ENCODE measurements around the gene PTPRK.

PTPRK gene

GRCh38 chr6:128073389-128073788 lies 447.0 kb downstream of the PTPRK start:
- no peak for DNase-seq (ENCODE audit: low read depth in 2 of 2)

DNA sequence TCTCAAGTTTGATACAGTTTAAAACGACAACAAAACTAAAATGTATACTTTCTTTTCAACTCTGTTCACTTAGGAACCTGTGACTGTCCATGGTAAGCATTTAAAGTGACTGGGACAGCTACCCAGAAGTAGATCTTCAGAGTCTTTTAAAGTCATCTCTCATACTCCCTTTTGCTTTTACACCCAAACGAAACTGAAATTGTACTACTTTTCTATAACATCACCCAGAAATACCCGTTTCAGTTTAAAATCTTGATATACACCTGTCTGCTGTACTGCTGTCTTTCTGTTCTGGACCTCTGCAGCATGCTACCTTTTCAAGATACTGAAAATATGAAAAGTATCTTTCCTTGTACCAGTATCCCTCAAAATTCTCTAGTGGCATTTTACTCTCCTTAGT lies 449.2 kb downstream of the PTPRK start:
- no peak for DNase-seq (ENCODE audit: low read depth in 2 of 2)

GRCh38 chr6:128070406-128070805 lies 450.0 kb downstream of the PTPRK start:
- no peak for DNase-seq (ENCODE audit: low read depth in 2 of 2)

DNA sequence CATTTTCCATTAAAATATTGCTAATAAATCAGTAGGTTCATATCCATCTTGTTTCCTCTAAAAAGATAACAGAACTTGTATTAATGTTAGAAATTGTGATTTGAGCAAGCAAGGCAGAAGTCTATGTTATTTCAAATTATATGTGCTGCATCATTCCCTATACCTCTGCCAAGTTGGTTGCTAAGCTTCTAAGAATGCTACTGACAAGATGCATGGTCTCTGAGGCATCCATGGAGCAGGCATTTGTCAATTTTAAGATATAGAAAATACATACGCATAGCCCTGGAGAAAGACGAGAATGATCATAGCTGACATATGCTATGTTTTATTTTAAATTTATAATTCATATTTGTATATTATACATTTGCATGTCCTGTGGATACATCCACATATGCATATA lies 451.2 kb downstream of the PTPRK start:
- DNase-seq (ENCODE audit: low read depth in 2 of 2) = no peak

GRCh38 chr6:128068119-128068479 lies 452.3 kb downstream of the PTPRK start:
- DNase-seq (ENCODE audit: low read depth in 2 of 2) = no peak

DNA sequence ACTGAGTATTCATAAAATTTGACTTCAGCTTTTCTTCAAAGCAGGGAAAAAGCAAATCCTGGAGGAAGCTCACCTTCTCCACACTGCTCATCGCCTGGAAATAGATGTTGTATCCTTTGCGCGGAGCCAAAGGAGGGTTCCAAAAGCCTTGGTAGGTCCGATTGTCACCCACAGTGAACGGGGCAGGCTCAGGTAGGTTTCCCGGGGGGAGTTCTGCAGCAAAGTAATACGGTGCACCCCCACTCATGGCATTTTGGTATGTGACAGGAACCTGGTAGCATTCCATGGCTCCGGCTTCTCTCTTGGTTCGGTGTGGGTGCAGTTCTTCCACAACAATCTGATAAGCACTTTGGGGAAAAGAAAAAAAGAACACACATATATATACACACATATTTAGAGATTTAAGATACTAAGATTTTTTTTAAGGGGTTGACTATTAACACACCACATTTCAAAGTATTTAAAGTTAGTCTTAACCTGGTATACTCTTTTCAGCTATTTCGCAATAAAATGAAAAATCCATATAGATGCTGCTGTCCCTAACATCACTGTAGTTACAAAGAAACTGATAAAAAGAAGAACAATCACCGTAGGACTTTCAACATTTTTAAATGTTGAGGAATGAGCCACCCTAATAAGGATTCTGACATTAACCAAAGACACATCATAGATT lies 452.8 kb downstream of the PTPRK start:
- no peak for DNase-seq (ENCODE audit: low read depth in 2 of 2)

GRCh38 chr6:128065072-128065471 lies 455.3 kb downstream of the PTPRK start:
- no peak for DNase-seq (ENCODE audit: low read depth in 2 of 2)

DNA sequence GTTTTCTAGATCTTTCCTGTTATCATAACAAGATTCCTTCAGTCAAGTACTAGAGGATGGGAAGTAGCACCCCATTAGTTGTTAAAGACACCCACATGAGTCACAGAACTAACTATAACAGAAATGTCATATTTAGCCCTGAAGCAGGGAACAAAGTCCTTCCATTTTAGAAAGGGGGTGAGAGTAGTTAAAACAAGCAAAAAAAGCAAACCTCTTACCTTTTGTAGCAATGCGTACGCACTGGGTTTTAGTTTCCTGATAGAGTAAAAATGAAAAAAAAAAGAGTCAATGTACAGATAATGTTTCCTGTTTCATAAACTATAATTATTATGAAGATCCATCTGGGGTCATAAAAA lies 455.9 kb downstream of the PTPRK start:
- no peak for DNase-seq (ENCODE audit: low read depth in 2 of 2)

GRCh38 chr6:128063850-128064539 lies 456.4 kb downstream of the PTPRK start:
- no peak for DNase-seq (ENCODE audit: low read depth in 2 of 2)

DNA sequence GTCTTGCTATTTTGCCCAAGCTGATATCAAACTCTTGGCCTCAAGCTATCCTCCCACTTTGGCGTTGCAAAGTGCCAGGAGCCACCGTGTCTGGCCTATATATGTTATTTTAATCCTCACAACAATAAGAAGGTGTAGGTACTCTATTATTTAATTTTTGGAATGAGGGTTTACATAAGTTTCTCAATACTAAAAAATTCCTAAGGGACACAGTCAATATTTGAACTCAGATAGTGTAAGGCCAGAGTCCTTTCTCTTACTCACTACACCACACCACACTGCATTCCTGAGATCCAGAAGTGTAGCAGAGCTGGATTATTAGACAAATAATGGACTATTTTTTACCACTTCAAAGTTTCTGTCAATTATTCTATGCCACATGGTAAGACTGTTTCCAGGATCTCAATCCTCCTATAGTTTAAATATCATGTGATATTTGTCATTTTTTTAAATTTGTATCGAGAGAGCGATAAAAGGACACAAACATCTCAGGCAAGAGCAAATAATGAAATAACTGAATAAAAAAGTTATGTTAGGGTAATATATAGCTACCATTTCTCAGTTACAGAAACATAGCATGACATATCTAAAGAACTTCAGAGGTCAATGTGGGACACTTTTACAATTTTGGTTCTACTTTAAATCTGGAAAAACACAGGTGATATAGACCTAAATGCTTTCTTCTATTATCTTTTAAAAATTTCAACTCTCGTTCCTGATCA lies 457.4 kb downstream of the PTPRK start:
- DNase-seq (ENCODE audit: low read depth in 2 of 2) = no peak

DNA sequence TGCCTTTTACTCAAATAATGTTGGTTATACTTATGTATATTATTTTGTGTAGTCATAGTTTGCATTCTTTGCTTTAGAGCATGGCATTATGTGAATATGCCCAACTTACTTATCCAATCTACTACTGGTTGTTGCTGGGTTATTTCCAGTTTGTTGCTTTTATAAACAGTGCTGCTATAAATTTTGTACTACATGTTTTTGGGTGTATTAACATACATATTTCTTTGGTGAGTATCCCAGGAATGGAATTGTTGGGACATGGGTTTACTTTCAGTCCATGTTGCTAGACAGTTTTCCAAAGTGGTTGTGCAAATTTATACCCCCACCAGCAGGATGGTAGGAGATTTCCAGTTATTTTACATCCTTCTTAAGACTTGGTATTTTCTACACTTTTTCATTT lies 462.5 kb downstream of the PTPRK start:
- DNase-seq (ENCODE audit: low read depth in 2 of 2) = no peak

GRCh38 chr6:128057541-128057940 lies 462.9 kb downstream of the PTPRK start:
- no peak for DNase-seq (ENCODE audit: low read depth in 2 of 2)

DNA sequence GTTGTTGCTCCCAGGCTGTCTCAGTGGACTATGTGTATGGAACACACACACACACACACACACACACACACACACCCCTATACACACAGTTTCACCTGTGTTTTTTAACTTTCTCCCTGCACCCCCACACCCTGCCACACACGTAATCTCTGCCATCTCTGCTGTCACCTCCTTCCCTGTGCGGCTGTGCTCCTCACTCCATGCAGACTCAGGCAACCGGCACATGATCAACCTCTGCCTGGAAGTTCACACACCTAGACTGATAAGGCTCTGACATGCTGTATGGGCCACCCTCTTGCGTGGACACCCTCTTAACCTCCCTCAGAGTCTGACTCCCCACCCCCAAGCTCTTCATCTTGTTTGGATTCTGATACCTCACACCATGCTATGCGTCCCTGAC lies 467.3 kb downstream of the PTPRK start:
- DNase-seq (ENCODE audit: low read depth in 2 of 2) = no peak

DNA sequence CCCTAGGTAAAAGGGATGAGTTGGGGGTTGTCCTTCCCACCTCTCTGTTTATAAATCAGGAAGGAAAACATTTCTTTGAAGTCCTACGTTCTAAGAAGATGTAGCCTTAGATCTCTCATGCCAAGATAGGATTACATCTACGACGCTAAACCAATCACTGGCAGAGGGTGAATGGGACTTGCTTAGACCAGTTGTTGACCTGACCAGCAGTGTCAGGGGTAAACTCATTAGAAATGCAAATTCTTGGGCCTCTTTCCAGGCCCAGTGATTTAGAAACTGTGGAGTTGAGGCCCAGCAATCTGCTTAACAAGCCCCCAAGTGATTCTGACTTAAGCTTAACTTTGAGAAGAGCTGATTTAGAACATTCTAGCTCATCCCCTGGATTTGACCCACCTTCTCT lies 472.4 kb downstream of the PTPRK start:
- no peak for DNase-seq (ENCODE audit: low read depth in 2 of 2)

DNA sequence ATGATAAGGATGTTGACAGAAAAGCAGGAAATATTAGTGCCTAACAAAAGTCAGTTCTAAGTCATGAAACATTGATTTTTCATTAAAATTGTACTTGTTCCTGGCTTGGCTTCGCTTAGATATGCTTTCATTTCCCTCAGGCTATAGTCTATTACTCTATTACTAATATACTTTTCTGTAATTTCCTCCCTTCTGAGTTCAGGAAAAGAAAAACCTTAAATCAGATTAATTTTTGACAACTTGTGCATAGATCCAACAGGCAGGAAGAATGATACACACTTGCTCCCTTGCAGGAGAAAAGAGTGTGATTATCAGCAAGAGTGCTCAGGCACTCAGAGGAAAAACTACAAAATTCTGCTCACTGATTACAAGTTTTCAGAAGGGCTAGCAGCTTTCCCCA lies 474.4 kb downstream of the PTPRK start:
- no peak for DNase-seq (ENCODE audit: low read depth in 2 of 2)

DNA sequence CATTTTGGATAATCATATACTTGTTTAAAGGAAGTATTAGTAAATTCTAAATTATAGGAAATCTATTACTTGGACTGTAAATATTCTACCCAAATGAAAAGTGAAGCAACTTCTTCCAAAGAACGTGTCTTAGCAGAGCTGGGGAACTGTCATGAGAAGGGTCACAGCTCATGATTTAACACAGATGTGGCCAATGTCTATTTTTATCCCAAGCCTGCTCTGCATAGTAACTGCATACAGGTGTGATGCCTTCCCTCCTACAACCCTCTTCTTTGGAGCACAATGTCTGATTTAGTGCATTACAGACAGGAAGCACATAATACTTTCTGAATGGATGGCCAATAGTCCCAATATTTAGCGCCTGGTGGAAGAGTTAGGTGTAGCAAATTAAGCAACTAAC lies 480.9 kb downstream of the PTPRK start:
- no peak for DNase-seq (ENCODE audit: low read depth in 2 of 2)

DNA sequence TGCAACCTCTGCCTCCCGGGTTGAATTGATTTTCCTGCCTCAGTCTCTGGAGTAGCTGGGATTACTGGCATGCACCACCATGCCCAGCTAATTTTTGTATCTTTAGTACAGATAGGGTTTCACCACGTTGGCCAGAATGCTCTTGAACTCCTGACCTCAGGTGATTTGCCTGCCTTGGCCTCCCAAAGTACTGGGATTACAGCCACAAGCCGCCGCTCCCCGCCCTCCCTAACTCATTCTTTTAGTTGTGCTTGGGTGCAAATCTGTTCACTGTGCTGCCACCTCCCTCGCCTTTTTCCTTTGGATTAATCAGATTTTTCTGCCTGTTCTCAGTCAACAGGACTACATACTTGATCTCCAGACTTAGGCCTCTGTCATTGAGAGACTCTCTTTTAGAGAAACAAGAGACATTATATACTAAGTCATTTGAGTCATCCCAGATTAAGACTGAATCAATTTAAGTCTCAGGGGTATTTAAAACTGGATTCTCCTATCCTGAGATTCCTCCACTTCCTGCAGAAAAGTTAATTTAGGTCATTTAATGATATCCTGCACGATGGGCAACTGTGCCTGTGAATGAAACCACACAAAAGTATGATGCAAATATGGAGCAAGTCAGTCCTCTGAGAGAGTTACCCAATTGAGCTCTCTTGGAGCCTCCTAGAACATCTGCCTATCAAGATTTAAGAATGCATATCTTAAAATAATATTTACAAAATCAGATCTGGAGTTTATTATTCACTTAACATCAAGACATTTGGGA lies 483.4 kb downstream of the PTPRK start:
- no peak for DNase-seq (ENCODE audit: low read depth in 2 of 2)

DNA sequence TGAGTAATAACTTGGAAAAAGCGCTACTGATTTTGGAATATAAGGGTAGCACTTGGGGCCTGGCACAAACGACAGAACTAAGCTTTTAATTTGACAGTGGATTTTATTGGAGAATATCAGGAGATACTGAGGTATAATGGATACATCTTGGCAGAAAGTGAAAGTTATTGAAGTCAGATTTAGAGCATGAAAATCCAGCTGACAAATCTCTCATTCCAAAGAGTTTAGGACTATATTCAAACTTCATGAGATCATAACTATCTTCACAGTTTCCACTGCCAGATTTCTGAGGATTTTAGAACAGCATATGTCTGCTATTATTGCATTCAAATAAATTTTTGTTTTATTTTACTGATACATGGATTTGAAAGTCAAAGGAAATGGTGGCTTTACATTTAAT lies 487.2 kb downstream of the PTPRK start:
- no peak for DNase-seq (ENCODE audit: low read depth in 2 of 2)

GRCh38 chr6:128032042-128032441 lies 488.4 kb downstream of the PTPRK start:
- no peak for DNase-seq (ENCODE audit: low read depth in 2 of 2)

GRCh38 chr6:128029826-128030225 lies 490.6 kb downstream of the PTPRK start:
- no peak for DNase-seq (ENCODE audit: low read depth in 2 of 2)

DNA sequence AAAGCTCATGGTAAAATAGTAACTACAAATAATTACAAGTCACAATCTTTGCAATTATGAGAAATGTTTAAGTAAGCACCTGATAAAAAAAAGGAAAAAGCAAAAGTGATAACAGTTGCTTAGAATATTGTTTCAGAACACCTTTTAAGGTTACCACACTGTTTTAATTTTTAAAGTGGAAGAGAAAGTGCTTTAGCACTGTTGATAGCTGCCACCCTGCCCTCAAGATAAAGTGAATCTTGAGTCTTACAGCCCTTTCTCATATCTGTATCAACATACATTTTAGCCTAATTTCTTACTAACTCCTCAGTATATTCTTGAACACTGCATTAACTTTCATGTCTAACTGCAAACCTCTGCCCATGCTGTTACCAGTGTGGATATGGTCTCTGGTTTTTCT lies 492.2 kb downstream of the PTPRK start:
- no peak for DNase-seq (ENCODE audit: low read depth in 2 of 2)

GRCh38 chr6:128025478-128025877 lies 494.9 kb downstream of the PTPRK start:
- DNase-seq (ENCODE audit: low read depth in 2 of 2) = no peak

DNA sequence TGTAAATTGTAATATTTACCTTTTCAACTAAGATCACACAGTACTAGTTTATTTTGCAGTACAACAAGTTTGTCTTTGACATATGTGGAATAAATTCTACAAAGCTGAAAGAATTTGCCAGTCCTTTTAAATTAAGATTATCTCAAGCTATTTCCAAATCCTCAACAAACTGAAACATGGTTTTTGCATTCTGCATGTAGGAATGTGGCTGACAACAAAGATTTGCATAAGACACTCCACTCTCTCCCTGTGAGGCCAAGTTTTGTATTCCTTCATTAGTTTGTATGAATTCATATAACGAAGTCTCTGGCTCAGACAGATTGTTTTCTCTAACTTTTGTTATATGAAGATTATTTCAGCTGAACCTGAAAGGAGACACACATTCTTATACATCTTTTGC lies 495.4 kb downstream of the PTPRK start:
- DNase-seq (ENCODE audit: low read depth in 2 of 2) = no peak
